A549 (cell line): Measurements from ENCODE around the gene CHIC2.

Source experiments
- CTCF ChIP-seq: fragments of >200 bp; sonication (Bioruptor Twin); formaldehyde crosslinking; IDR thresholded peaks from 3 replicates; pipeline ENCODE4 v1.5.1; 2016
- HES2 ChIP-seq: fragments of >200 bp; sonication (Bioruptor Twin); formaldehyde crosslinking; IDR thresholded peaks from 2 replicates; pipeline ENCODE4 v1.6.1; 2016
- MAZ ChIP-seq: fragments of 150-350 bp; IDR thresholded peaks from 2 replicates; pipeline ENCODE4 v1.6.1; 2014; ENCODE audit warnings: antibody characterized with exemption, low read depth, low read length, borderline replicate concordance
- NR3C1 ChIP-seq: fragments of >200 bp; sonication (Bioruptor Twin); formaldehyde crosslinking; IDR thresholded peaks from 3 replicates; pipeline ENCODE4 v1.6.1; 2017
- POLR2A ChIP-seq: IDR thresholded peaks from 2 replicates; pipeline ENCODE4 v1.6.1; 2012; ENCODE audit warnings: mild to moderate bottlenecking, low read length
- POLR2AphosphoS2 ChIP-seq: conservative IDR thresholded peaks from 2 replicates; pipeline ENCODE4 v1.6.1; 2012; ENCODE audit warnings: low read length, improper control_type of control experiment, inconsistent platforms
- RAD21 ChIP-seq, 2 experiments: fragments of >200 bp in 1 of 2; sonication (Bioruptor Twin) in 1 of 2; formaldehyde crosslinking in 1 of 2; IDR thresholded peaks in 1 of 2; conservative IDR thresholded peaks in 1 of 2; 2 replicates in 1 of 2; 3 replicates in 1 of 2; pipeline ENCODE4 v1.6.1; 2012 to 2018; ENCODE audit warnings: inconsistent platforms in 1 of 2
- REST ChIP-seq: fragments of 200-600 bp; sonication (generic); IDR thresholded peaks from 2 replicates; pipeline ENCODE4 v1.6.1; 2016; ENCODE audit warnings: antibody characterized with exemption, mild to moderate bottlenecking, moderate library complexity

GRCh38 chr4:54066088-54066415 lies 1.6 kb upstream of the CHIC2 start:
- TF ChIP-seq POLR2A = no peak
- TF ChIP-seq HES2 = no peak
- no peak for TF ChIP-seq CTCF
- no peak for TF ChIP-seq MAZ
- TF ChIP-seq NR3C1 = no peak
- no peak for TF ChIP-seq POLR2AphosphoS2
- TF ChIP-seq RAD21 (conservative IDR thresholded peaks at IDR 0.05 in 1 of 2, IDR thresholded peaks at IDR 0.05 in 1 of 2) = no peak
- TF ChIP-seq REST = no peak
